NT2/D1 (cell line): ENCODE results near the gene LRCOL1.

ENCODE experiments used
- DNase-seq: peaks from one replicate; pipeline ENCODE4 v3.0.0-alpha.2; 2011; ENCODE audit warnings: low read depth, low spot score
- H3K27me3 ChIP-seq: 2 replicates; pipeline ENCODE4 v1.6.0; 2011; ENCODE audit warnings: mild to moderate bottlenecking; ENCODE audit not compliant: insufficient read length, insufficient read depth
- H3K36me3 ChIP-seq: 2 replicates; pipeline ENCODE4 v1.6.1; 2011; ENCODE audit warnings: mild to moderate bottlenecking, low read length, mixed read lengths; ENCODE audit not compliant: insufficient read depth, insufficient read length
- H3K4me1 ChIP-seq: 2 replicates; pipeline ENCODE4 v1.5.1; 2011; ENCODE audit not compliant: insufficient read depth, insufficient read length
- H3K4me3 ChIP-seq: 2 replicates; pipeline ENCODE4 v1.5.1; 2011; ENCODE audit warnings: low read depth; ENCODE audit not compliant: insufficient read length
- H3K9ac ChIP-seq: 2 replicates; pipeline ENCODE4 v1.6.0; 2011; ENCODE audit warnings: low read depth; ENCODE audit not compliant: insufficient read length
- H3K9me3 ChIP-seq: 2 replicates; pipeline ENCODE4 v1.5.1; 2011; ENCODE audit warnings: mild to moderate bottlenecking, low read length; ENCODE audit not compliant: insufficient read depth
- SUZ12 ChIP-seq: IDR thresholded peaks from 2 replicates; pipeline ENCODE4 v1.6.1; 2011; ENCODE audit not compliant: insufficient read length, insufficient read depth; ENCODE audit errors: extremely low read depth
- YY1 ChIP-seq: IDR thresholded peaks from 2 replicates; pipeline ENCODE4 v1.6.1; 2011; ENCODE audit not compliant: insufficient read length, insufficient read depth
- ZNF274 ChIP-seq: IDR thresholded peaks from 2 replicates; pipeline ENCODE4 v1.6.1; 2011; ENCODE audit warnings: mild to moderate bottlenecking, low read depth, low read length

LRCOL1 gene

GRCh38 chr12:132582058-132582420 lies 28.3 kb downstream of the LRCOL1 start:
- Histone ChIP-seq H3K4me3 (no peak overlapping the region), H3K27me3 (peaks cover 20% of the 10 kb centered on the region), H3K9me3 (no peaks in the 10 kb centered on the region), H3K4me1 (peaks cover 7% of the 10 kb centered on the region), H3K36me3 (peaks cover 47% of the 10 kb centered on the region), H3K9ac (no peak overlapping the region)
- TF ChIP-seq YY1, result no peak
- no peak for TF ChIP-seq ZNF274
- TF ChIP-seq SUZ12, result no peak
- DNase-seq, result no peak

- H3K27me3 ChIP-seq, result peaks cover 19% of the 10 kb centered on the region
- no peak overlapping the region for H3K9ac ChIP-seq
- DNase-seq, result no peak
- no peak for TF ChIP-seq ZNF274
- TF ChIP-seq SUZ12, result no peak
- TF ChIP-seq YY1, result no peak
- H3K4me3 ChIP-seq, result no peak overlapping the region
- peaks cover 52% of the 10 kb centered on the region for H3K36me3 ChIP-seq
- no peaks in the 10 kb centered on the region for H3K9me3 ChIP-seq
- H3K4me1 ChIP-seq, result peaks cover 2% of the 10 kb centered on the region
These were observed 28.9 kb downstream of the LRCOL1 start for GRCh38 chr12:132581348-132582057.

GRCh38 chr12:132580701-132581292 lies 29.6 kb downstream of the LRCOL1 start:
- no peaks in the 10 kb centered on the region for H3K4me1 ChIP-seq
- no peak overlapping the region for H3K4me3 ChIP-seq
- H3K36me3 ChIP-seq, result peaks cover 56% of the 10 kb centered on the region
- no peak for DNase-seq
- TF ChIP-seq YY1 (no peak), SUZ12 (no peak), ZNF274 (no peak)
- peaks cover 18% of the 10 kb centered on the region for H3K27me3 ChIP-seq
- H3K9me3 ChIP-seq, result no peaks in the 10 kb centered on the region
- no peak overlapping the region for H3K9ac ChIP-seq

- H3K27me3 ChIP-seq, result peaks cover 8% of the 10 kb centered on the region
- no peak overlapping the region for H3K4me3 ChIP-seq
- no peak overlapping the region for H3K9ac ChIP-seq
- H3K9me3 ChIP-seq, result no peaks in the 10 kb centered on the region
- DNase-seq, result no peak
- TF ChIP-seq YY1, result no peak
- no peak for TF ChIP-seq SUZ12
- TF ChIP-seq ZNF274, result no peak
- H3K36me3 ChIP-seq, result peaks cover 62% of the 10 kb centered on the region
- no peaks in the 10 kb centered on the region for H3K4me1 ChIP-seq
These were observed 30.6 kb downstream of the LRCOL1 start for GRCh38 chr12:132579744-132580143.

GRCh38 chr12:132578826-132579225 lies 31.6 kb downstream of the LRCOL1 start:
- Histone ChIP-seq H3K36me3 (peaks cover 68% of the 10 kb centered on the region), H3K4me3 (no peak overlapping the region), H3K4me1 (no peaks in the 10 kb centered on the region), H3K9ac (no peak overlapping the region), H3K9me3 (no peaks in the 10 kb centered on the region), H3K27me3 (no peaks in the 10 kb centered on the region)
- DNase-seq, result no peak
- TF ChIP-seq ZNF274 (no peak), YY1 (no peak), SUZ12 (no peak)

GRCh38 chr12:132578118-132578517 lies 32.3 kb downstream of the LRCOL1 start:
- no peaks in the 10 kb centered on the region for H3K27me3 ChIP-seq
- no peaks in the 10 kb centered on the region for H3K4me1 ChIP-seq
- peaks cover 75% of the 10 kb centered on the region for H3K36me3 ChIP-seq

GRCh38 chr12:132577191-132577920 lies 33.0 kb downstream of the LRCOL1 start:
- no peaks in the 10 kb centered on the region for H3K9me3 ChIP-seq
- H3K27me3 ChIP-seq, result no peaks in the 10 kb centered on the region
- H3K4me3 ChIP-seq, result no peak overlapping the region
- H3K9ac ChIP-seq, result no peak overlapping the region
- TF ChIP-seq SUZ12, result no peak
- no peak for TF ChIP-seq YY1
- no peak for TF ChIP-seq ZNF274
- H3K4me1 ChIP-seq, result no peaks in the 10 kb centered on the region
- peaks cover 78% of the 10 kb centered on the region for H3K36me3 ChIP-seq
- no peak for DNase-seq

More at GRCh38 chr12:132578118-132578517, 32.3 kb downstream of the LRCOL1 start:
- no peak overlapping the region for H3K9ac ChIP-seq
- no peak for DNase-seq
- no peak overlapping the region for H3K4me3 ChIP-seq
- H3K9me3 ChIP-seq, result no peaks in the 10 kb centered on the region
- TF ChIP-seq SUZ12 (no peak), ZNF274 (no peak), YY1 (no peak)
